NCI-H345 treated with DMSO at 0.1 percent for 48 hours (cell line): Measurements from ENCODE around the gene B9D1.

Experiments used
- DNase-seq: peaks from one replicate; lab custom pipeline; 2025; ENCODE audit not compliant: unreplicated experiment; lab: John Stamatoyannopoulos, UW

Gene B9D1

DNA sequence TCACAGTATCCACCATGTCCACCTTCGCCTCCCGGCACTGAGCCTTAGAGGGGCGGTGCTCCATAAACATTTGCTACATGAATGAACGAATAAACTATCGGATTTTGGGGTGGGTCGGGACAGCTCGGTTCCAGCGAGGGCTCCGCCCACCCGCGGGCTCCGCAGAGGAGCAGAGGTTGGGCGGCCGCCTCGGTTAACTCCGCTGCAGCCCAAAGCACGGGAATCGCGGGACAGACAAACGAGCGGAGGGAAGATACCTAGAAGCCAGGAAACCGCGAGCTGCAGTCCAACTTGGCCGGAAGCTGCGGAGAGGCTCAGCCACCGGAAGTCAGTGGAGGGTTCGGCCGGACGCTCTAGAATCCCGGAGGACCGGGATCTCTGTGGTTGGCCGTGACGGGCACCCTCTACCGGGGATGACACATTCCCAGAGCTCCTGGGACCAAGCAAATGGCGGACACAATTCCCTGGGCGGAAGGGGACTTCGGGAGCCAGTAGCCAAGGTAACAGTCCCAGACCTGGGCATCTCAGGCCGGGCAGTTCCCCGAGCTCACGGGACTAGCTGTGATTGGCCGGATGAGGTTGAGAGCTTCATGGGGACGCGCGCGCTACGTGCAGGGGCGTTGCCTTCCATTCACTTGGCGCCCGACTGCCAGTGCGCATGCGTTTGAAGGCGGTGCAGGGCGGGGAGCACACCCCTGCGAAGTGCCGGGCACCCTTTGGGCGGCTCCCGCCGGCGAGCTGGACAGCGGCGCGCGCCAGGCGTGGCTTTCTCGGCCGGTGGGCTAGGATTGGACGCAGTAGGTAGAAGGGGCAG, 15.3 kb upstream of the B9D1 start:
- peak; percentile 91 for DNase-seq

DNA sequence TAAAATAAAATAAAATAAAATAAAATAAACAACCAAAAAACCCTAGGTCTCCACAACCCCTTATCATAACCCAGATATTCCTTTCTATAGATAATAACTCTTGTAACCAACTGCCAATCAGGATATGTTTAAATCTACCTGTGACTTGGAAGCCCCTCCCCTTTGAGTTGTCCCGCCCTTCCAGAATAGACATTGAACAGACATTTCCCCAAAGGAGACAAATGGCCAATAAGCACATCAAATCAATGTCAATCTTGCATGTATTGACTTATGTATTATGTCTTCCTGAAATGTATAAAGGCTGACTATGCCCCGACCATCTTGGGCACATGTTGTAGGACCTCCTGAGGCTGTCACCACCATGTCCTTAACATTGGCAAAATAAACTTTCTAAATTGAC, 14.3 kb upstream of the B9D1 start:
- no peak for DNase-seq

DNA sequence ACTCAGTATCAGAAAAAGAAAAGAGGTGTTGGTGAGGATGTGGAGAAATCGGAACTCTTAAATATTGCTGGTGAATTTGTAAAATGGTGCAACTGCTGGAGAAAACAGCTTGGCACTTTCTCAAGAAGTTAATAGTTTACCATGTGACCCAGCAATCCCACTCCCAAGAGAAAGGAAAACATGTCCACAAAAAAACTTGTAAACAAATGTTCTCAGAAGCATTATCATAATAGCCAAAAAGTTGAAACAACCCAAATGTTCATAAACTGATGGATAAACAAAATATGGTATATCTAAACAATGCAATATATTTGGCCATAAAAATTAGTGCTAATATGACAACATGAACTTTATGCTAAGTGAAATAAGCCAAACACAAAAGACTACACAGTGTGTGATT, 13.2 kb upstream of the B9D1 start:
- no peak for DNase-seq

DNA sequence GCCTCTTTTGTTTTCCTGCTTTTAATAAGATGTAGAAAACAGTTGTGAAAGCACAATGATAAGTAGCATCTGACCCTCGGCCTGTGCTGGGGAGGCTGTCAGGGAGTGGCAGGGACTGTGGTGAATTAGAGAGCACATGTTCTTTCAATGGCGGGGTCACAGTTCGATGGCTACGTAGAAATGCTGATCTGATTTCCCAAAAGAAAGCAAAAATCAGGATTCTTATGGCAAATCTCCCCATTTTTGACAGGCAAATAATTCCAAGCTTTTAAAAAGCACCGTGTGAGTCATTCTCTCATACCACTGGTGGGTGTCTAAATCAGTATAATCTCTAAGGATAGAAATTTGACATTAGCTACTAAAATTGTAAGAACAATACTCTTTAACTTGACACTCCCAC, 11.6 kb upstream of the B9D1 start:
- no peak for DNase-seq

DNA sequence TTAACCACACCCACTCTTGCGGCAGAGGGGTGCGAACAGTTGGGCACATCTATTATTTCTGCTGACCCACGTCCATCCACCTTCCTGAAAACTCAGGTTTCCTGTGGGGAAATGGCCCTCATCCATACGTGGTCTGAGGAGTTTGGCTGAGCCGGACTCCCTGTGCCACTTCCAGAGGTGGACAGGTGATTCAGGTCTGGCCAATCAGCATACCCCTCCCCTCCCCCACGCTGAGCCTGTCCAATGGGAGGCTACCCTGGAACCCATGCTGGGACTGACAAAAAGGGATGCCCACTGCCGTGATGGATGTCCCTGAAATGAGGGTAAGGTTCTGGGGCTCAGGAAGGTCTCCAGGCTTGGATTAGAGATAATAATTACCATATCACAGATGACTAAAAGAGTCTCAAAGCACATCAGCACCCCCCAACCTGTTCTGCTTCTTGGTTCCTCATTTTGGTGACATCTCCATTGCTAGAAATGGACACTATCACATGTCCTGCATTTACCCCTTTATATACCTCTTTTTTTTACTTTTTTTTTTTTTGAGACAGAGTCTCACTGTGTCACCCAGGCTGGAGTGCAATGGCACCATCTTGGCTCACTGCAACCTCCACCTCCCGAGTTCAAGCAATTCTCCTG, 10.5 kb upstream of the B9D1 start:
- no peak for DNase-seq

DNA sequence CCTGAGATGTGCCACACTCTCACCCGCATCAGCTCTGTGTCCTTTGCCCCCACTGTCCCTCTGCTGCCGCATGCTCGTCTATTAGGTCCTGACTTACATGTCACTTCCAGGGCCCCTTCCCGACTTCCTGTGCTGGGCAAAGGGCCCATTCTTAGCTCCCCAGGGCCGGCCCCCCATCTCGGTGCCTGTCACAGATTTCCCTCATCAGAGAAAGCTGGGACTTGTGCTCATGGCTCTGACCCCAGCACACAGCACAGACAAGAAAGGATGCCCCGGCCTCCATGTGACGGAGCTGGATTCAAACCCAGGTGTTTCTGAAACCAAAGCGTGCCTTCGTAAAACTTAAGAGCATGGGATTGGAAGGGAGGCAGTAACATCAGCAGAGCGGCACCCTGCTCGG, 9.9 kb upstream of the B9D1 start:
- DNase-seq, result no peak

DNA sequence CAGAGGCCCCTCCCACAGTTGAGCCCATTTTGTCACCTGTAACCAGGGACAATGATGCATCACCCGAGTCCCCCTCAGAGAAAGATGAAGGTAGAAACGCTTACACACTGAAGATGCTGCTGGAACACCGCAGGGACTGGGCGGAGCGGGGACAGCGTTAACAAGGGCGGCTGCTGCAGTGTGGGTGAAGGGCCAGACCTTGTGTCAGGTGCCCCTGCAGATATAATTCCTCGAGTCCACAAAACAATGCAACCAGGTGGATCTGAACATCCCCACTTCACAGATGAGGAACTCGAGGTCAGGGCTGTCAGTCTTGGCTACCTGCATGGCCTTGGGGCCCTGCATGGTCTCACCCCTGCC, 9.5 kb upstream of the B9D1 start:
- no peak for DNase-seq

DNA sequence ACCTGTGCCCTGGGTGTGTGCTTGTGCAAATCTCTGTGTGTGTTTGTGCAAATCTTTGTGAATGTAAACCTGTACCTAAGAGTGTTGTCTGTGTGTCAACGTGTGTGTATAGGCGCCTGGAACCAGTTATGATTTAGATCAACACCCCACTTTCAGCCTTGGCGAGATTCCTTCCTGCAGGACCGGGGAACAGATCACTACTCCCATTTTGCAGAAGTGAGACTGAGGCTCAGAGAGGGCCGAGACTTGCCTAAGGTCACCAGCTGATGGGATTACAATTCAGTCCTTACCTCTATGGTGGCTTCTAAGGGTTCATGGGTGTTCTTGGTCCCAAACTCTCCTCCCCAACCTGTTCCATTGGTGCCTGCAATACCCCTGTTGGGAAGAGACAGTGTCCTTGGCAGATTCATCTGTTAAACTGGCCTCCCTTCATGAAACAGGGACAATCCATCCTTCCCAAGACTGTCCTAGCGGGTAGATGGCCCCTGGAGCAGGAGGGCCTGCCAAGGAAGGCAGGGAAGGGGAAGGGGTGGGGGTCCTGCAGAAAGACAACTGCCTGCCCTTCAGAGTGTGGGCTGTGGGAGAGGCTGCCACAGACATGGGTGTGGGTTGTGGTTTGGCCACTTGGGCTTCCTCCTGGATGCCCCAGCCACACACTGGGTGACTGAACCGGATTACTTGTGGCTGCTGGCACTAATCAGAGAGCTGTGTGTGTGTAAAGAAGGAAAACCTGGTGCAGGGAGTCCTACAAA, 8.9 kb upstream of the B9D1 start:
- no peak for DNase-seq

DNA sequence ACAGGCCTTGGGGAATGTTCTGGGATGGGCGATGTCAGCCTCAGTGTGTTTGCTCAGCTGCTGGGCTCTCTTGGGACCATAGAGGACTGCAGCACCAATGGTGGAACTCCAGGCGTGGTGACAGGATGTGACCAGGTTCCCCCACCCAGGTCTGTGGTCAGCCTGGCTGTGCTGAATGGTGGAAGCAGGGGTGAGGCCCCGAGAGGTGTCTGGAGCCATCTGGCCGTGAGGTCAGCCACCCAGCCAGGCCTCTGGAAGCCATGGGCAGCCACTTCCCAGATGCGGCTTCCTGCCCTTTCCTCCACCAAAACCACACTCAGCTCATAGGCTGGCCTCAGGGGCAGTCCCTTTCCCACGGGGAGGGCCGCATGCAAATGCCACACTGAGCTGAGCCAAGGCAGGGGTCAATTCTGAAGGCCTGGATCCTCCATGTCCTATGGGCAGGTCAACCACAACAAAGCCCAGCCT, 8.0 kb upstream of the B9D1 start:
- DNase-seq, result no peak

DNA sequence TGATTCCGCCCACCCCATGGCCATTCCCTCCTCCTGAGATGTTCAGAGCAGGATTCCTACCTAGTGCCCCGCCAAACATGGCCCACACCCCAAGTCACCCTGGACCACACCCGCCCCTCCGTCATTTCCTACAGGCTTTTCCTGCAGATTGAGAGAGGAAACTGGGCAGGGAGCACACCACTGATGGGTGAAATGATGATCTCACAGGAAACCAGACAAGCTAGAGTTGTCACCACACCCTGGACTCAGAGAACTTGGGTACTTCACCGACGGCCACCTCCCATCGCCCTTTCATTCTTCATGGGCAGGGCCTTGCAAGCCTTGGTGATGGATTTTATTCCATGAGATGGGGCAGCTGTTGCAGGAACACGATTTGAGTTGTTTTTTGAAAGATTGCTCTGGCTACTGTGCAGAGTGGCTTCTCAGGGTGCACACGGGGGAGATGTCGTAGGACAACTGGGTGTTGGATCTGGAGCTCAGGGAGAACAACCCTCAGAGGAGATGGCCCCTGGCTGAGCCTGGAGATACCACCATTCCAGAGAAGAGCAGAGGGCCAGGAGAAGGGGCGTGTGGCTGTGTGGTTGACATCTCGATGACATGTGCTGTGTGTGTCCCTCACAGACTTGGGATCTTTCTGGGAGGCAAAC, 7.4 kb upstream of the B9D1 start:
- no peak for DNase-seq

DNA sequence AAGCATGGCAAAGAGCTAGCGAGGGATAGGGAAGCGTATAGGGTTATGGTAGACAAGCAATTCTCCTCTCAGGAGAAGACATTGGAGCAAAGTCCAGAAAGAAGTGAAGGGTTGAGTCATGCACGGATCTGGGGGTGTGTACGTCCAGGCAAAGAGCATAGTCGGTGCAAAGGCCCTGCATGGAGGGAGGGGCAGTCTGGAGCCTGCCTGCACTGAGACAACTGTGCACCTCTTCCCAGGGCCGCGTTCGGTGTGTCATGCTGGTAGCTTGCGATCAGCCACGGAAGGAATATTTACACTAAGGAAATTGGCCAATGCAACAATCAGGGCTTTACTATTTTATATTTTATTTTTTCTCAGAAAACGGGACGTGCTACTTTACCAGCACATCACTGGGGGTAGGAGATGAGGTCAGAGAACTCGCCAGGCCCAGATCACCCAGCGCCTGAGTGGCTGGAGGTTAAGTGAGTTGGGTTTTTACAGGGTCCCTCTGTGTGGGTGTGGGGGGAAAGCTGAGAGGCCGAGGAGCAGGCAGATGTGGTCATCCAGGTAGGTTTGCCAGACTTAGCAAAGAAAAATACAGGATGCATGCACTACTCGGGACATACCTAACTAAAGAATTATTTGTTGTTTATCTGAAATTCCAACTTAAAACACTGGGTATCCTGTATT, 6.7 kb upstream of the B9D1 start:
- no peak for DNase-seq

DNA sequence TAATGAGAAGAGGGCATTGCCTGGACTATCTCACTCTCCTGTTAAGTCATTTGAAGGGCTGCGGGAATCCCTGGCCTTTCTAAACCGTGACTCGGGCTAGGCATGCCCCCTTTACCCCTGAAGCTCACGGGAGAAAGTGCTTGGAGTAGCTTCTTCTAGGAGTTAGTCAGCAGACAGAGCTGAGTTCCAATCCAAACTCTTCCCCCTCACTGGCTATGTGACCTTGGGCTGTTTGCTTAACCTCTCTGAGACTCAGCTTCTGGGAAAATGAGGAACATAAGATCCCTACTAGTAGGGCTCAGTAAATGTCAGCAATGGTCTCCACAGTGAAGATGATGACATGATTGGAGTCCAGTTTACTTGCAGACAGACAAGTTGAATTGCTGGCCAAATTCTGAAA, 5.7 kb upstream of the B9D1 start:
- DNase-seq, result no peak

DNA sequence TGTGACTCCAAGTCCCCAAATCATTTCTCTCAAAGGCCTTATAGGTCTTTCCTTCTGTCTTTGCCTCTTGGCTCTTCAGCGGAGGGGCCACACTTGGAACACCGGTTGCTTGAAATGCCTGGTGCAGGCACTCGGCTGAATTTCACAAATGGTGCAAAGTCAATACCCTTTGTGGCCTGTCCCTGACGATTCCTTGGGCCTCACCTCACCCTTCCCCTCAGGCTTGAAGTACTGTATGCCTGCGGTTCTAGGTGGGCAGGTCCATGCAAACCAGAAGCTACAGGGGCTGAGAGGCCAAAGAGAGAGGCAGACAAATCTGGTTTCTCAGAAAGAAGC, 4.1 kb upstream of the B9D1 start:
- DNase-seq, result no peak

DNA sequence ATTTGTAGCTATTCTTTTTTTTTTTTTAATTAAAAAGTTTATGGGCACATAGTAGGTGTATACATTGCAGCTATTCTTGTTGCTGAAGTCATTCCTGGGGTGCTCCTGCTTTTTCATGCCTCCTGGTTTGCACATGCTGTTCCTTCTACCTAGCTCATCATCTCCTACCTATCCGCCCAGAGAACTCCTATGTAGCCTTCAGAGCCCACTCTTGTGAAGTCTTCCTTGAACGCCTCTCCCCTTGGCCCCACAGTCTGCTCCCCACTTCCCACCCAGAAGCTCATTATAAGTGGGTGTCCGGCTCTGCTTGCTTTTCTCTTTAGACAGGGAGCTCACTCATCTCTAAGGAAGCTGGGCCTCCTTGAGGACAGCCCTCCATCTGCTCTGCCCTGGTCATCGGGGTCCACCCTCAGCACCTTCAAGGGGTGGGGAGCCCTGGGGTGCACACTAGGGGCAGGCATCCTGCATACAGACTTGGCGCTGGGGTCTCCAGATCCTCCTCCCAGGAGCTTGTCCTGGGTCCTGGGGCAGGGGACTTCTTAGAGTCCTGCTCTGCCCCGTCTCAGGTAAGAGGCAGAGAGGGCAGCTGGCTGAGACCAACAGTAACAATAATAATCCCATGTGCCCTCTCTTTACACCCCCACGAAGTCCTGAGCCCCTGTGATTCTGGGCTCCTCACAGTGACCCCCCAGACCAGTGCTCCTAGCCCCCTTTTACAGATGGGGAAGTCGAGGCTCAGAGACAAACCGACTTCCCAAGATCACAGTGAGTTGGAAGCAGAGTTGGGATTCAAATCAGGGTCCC, 3.5 kb upstream of the B9D1 start:
- DNase-seq, result no peak

DNA sequence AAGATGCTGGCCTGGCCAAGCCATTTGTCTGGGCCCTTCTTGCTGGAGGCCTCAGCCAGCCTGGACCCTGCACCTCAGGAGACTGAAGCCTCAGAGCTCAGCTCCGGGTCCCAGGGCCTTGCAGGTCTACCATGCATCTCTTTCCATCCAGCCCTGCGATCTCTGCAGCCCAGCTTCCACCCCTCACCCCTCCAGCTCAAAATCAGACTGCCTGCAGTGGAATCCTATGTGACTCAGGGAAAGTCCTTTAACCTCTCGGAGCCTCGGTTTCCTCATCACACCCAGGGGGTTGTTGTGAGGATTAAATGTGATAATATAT, 2.9 kb upstream of the B9D1 start:
- DNase-seq, result no peak

DNA sequence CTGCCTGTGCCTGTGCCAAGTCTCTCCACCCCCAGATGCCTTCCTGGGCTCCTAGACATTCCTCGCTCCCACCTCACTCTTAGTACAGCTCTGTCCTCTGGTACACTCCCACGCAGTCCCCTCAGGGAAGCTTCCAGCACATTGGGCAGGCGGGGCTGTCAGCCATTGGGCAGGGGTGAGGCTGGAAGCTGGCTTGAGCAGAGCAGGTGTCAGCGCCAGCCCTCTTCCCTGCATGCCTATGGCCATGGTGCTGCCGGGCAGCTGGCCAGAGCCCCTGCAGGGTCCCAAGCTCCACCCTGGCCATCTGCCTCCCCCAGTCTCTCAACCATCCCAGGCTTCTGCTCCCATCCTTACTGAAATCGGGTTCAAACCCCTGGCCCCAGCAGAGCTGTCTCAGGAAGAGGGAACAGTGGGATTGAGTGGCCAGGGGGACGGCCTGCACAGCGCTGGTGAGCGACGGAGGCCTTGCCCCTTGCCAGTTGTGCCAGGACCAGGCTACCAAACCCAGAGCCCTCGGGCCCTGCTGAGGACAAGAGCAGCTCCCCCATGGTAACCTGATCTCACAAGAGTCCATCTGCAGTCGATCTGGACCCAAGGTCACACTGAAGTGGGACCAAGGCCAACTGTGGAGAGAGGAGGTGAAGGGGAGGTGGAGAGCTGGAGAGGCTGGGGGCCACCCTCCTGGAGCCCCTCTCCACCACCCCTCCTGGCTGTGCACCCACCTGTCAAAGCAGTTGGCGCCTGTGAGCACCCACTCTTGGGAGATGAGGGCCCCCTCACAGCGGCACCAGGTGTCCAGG, 2.4 kb upstream of the B9D1 start:
- no peak for DNase-seq

DNA sequence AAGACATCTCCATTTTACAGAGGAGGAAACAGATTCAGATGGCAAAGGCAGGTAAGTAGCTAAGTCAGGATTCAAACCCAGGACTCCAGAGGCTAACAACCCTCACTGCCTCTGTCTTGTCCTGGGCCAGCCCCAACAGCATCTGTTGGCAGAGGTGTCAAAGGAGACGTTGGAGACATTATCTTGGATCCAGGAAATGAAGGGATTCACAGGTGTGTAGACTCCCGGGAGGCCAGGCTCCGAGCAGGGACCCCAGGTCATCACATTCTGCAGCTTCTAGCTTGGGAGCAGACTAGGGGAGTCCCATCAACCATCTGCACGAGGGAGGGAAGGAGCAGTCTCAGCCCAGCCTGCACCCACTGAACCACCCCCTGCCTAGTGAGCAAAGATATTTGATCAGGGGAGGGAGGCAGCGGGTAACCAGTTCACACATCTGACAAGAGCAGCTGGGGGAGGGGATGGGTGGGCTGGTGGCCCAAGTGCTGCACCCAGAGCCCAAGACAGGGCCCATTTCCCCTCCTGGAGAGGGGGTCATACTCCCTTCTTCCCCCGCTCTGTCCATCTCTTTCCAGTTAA, 1.0 kb upstream of the B9D1 start:
- DNase-seq, result no peak

DNA sequence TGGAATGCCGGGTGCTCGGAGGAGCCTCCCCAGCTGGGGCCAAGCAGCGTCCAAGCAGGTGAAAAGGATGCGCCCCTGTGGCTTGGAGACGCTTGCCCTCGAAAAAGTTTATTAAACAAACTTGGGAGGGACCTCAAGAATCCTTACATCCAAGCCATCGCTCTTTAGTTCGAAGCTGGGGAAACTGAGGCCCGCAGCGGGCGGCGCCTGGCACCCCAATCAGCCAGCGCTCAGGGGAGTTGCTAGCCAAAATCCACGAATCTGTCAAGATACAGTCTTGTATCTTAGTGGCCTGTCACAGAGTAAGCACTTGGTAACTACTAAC, 553 bp upstream of the B9D1 start:
- DNase-seq, result no peak

DNA sequence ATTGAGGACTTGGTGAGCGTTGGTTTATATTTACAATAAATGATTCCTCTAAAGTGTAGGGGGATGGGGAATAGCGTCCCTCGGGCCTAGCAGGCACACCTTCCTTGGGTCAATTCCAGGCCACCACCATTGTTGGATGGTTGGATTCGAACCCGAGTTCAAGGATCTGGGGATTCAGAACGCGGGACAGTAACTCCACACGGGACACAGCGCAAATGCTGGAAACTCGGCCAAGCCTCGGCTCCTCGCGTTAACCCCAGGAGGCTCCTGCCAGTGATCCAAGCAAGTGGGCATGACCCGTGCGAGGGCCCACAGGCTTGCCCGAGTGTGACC, 613 bp downstream of the B9D1 start:
- DNase-seq, result no peak

DNA sequence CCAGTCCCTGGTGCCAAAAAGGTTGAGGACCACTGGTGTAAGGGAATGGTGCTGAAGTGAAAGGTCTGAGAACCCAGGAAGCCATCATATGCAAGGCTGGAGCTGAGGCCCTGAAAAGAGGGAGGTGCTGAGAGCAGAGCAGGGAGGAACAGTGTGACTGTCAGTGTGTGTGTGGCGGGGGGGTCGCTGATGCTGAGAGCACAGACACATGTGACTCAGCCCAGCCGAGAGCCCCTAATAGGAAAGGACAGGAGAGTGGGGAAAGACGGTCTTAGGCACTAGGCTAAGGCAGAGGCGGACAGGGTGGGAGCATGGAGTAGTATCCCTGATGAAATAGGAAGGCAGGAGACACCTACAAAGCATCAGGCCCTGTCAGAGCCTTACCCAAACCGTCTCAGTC, 1.2 kb downstream of the B9D1 start:
- no peak for DNase-seq
